ENCODE data around the gene MAP1LC3A.

MAP1LC3A gene

DNA sequence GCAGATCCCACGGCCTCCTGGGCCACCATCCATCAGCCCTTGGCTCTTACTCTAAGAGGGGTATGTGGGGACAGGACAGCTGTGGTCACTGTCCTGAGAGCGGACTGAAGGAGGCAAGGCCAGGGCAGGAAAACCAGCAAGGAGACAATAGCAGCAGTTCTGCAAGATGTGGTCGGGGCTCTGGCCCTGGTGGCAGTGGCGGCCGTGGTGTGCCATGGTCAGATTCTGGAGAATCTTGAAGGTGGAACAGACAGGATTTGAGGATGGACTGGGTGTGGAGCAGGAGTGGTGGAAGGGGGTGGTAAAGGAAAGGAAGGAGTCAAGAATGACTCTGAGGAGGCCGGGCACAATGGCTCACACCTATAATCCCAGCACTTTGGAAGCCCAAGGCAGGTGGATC lies 5.9 kb upstream of the MAP1LC3A start:
- no peak for TF ChIP-seq ZFX (IDR thresholded peaks at IDR 0.05)
- TF ChIP-seq, protein P1, sequence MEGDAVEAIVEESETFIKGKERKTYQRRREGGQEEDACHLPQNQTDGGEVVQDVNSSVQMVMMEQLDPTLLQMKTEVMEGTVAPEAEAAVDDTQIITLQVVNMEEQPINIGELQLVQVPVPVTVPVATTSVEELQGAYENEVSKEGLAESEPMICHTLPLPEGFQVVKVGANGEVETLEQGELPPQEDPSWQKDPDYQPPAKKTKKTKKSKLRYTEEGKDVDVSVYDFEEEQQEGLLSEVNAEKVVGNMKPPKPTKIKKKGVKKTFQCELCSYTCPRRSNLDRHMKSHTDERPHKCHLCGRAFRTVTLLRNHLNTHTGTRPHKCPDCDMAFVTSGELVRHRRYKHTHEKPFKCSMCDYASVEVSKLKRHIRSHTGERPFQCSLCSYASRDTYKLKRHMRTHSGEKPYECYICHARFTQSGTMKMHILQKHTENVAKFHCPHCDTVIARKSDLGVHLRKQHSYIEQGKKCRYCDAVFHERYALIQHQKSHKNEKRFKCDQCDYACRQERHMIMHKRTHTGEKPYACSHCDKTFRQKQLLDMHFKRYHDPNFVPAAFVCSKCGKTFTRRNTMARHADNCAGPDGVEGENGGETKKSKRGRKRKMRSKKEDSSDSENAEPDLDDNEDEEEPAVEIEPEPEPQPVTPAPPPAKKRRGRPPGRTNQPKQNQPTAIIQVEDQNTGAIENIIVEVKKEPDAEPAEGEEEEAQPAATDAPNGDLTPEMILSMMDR (conservative IDR thresholded peaks at IDR 0.05) = no peak
- peak overlapping the region; percentile 63 for H3K27ac ChIP-seq

DNA sequence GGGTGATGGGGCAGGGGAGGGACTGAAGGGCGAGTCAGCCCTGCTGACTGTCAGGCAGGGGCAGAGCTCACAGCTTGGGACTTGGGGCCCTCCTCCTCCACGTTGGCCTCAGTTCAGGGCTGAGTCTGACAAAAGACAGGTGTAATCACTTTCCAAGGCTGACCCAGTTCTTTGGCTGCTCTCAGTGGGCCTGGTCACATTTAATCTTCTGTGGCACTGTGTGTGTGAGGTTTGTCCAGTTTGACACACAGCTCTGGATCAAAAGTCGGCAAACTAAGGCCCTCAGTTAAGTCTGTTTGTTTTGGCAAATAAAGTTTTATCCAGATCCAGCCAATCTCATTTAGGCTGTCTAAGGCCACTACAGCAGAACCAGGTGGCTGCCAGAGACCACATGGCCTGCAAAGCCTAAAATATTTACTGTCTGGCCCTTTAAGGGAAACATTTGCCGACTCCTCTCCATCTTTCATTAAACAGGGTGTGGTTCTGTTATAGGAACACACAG lies 5.1 kb upstream of the MAP1LC3A start:
- H3K27ac ChIP-seq = peak overlapping the region; percentile 63
- TF ChIP-seq, protein P1 (conservative IDR thresholded peaks at IDR 0.05) = no peak
- TF ChIP-seq ZFX (IDR thresholded peaks at IDR 0.05) = no peak

- no peak overlapping the region for H3K27ac ChIP-seq
- TF ChIP-seq, protein P1 (conservative IDR thresholded peaks at IDR 0.05) = no peak
- no peak for TF ChIP-seq ZFX (IDR thresholded peaks at IDR 0.05)
Measured at GRCh38 chr20:34557936-34558319, 590 bp upstream of the MAP1LC3A start.

DNA sequence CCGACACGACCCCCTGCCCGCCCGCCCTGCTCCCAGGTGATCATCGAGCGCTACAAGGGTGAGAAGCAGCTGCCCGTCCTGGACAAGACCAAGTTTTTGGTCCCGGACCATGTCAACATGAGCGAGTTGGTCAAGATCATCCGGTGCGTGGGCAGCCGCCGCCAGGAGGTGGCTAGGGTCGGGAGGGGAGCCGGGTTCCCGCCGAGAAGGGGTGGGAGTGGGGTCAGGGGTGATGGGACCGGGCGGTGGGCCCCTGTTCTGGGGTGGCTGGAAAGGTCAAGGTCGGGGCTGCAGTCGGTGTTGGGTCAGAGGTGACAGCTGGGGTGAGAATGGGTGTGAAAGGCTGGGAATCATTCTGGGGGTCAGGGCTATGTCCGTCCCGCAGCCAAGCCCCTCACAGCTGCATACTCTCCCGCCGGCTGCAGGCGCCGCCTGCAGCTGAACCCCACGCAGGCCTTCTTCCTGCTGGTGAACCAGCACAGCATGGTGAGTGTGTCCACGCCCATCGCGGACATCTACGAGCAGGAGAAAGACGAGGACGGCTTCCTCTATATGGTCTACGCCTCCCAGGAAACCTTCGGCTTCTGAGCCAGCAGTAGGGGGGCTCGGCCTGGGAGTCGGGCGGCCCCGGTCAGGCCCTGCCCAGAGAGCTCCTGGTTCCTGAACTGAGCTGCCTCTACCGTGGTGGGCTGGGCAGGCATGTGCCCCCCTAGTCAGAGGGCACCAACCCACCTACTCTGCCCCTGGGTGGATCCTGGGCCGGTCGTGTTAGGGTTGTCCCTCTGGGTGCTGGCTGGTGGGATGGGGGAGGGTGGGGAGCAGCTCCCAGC lies 1.0 kb downstream of the MAP1LC3A start:
- TF ChIP-seq, protein P1 (conservative IDR thresholded peaks at IDR 0.05) = no peak
- TF ChIP-seq ZFX (IDR thresholded peaks at IDR 0.05) = no peak
- no peak overlapping the region for H3K27ac ChIP-seq

DNA sequence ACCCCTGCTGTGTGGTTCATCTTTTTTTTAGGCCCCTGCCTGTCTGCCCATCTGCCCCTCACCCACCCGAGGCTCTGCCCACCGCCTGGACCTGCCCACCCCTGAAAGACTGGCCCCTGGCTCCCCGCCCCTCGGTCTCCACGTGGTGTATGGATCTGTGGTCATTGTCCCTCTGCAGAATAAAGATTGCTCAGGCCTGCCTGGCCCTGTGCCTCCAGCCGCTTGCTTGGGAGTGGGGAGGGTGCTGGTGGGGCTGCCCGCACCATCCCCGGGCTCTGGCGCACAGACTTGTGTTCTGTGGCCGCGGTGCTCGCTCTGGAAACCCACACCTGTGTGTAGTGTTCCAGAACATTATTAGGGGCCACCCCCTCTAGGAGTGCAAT lies 1.6 kb downstream of the MAP1LC3A start:
- no peak for TF ChIP-seq ZFX (IDR thresholded peaks at IDR 0.05)
- TF ChIP-seq, protein P1 (conservative IDR thresholded peaks at IDR 0.05) = no peak

DNA sequence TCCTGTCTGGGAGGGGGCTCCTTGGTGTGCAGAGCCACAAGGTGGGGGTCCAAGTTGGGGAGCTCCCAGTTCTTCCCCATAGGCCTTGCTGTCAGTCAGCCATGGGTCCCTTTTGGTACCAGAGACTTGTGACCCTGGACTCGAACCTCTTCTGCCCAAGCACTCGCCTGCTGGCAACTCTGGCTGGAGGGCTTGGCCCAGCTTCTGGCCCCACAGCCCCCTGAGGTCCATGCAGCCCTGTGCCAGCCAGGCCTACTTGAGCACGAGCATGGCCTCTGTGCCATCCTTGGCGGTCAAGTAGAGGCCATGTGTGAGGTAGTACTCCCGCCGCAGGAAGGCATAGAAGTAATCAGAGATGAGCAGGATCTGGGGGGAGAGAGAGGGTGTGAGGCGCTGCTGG lies 2.1 kb downstream of the MAP1LC3A start:
- no peak overlapping the region for H3K27ac ChIP-seq
- TF ChIP-seq, protein P1 (conservative IDR thresholded peaks at IDR 0.05) = no peak
- TF ChIP-seq ZFX (IDR thresholded peaks at IDR 0.05) = no peak

More for the DNA sequence above, 1.6 kb downstream of the MAP1LC3A start:
- no peak overlapping the region for H3K27ac ChIP-seq

DNA sequence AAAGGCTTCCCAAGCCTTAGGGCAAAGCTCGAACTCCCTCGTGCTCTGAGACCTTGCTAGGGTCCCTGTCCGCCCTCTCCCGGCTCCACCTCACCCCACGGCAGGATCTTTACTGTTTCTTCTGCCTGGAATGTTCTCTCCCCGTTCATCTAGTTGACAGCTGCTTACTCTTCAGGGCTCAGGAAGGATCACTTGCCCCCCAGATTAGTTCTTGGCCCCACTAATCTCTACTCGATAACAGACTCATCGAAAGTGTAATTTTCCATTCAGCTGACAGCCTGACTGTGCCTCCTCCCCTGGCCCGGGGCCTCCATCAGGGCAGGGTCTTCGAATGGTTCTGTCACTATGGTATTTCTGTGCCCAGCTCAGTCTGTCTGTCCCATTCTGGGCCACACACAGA lies 3.1 kb downstream of the MAP1LC3A start:
- no peak overlapping the region for H3K27ac ChIP-seq
- TF ChIP-seq, protein P1 (conservative IDR thresholded peaks at IDR 0.05) = no peak
- TF ChIP-seq ZFX (IDR thresholded peaks at IDR 0.05) = no peak

Data from C4-2B (cell line).